Common myeloid progenitor, CD34-positive (primary cell): ENCODE measurements around the gene TSPAN3.

Source experiments
- CTCF ChIA-PET: fragments of 350-600 bp; sonication (Branson Sonifier 250); formaldehyde crosslinking; loops from one replicate; lab custom pipeline; 2021; ENCODE audit warnings: antibody characterized with exemption; lab: Charles Lee
- POLR2A ChIA-PET: fragments of 350-600 bp; sonication (Branson Sonifier 250); formaldehyde crosslinking; loops from one replicate; lab custom pipeline; 2021; ENCODE audit warnings: antibody characterized with exemption; lab: Charles Lee
- DNase-seq, 3 donors: peaks; one replicate each; pipeline versions ENCODE4 v3.0.0 to v3.0.0-alpha.2; 2013
- H3K27ac ChIP-seq, 2 experiments: 1 replicate in 1 of 2; 2 replicates in 1 of 2; pipeline ENCODE4 v1.7.0; 2013; ENCODE audit warnings: inconsistent platforms in 2 of 2, low read length in 2 of 2, mild to moderate bottlenecking in 2 of 2, low read depth in 1 of 2, moderate library complexity in 1 of 2; ENCODE audit not compliant: severe bottlenecking in 2 of 2, insufficient read depth in 1 of 2, poor library complexity in 1 of 2
- H3K27me3 ChIP-seq, 5 experiments: replicated peaks in 2 of 5; 1 replicate in 3 of 5; 2 replicates in 2 of 5; pipeline versions ENCODE4 v1.6.1 to v1.7.0; 2013; ENCODE audit warnings: low read length in 4 of 5, mild to moderate bottlenecking in 2 of 5, moderate library complexity in 2 of 5, inconsistent platforms in 1 of 5; ENCODE audit not compliant: insufficient read depth in 5 of 5, control insufficient read depth in 4 of 5
- H3K36me3 ChIP-seq, 4 experiments: 1 replicate in 2 of 4; 2 replicates in 2 of 4; pipeline versions ENCODE4 v1.6.1 to v1.7.0; 2013; ENCODE audit warnings: low read length in 3 of 4, control low read depth in 1 of 4, mild to moderate bottlenecking in 1 of 4; ENCODE audit not compliant: control insufficient read depth in 4 of 4, insufficient read depth in 4 of 4
- H3K4me1 ChIP-seq, 4 experiments: 1 replicate in 3 of 4; 2 replicates in 1 of 4; pipeline versions ENCODE4 v1.6.1 to v1.7.1; 2013; ENCODE audit warnings: low read length in 3 of 4, mild to moderate bottlenecking in 3 of 4, control low read depth in 1 of 4, inconsistent platforms in 1 of 4, moderate library complexity in 1 of 4; ENCODE audit not compliant: control insufficient read depth in 4 of 4, insufficient read depth in 4 of 4; ENCODE audit errors: control extremely low read depth in 1 of 4
- H3K4me3 ChIP-seq, 7 experiments: 1 replicate in 4 of 7; 2 replicates in 3 of 7; pipeline versions ENCODE4 v1.5.1 to v1.7.0; 2013; ENCODE audit warnings: mild to moderate bottlenecking in 7 of 7, low read length in 6 of 7, moderate library complexity in 6 of 7, inconsistent platforms in 2 of 7, low read depth in 2 of 7, control low read depth in 1 of 7; ENCODE audit not compliant: insufficient read depth in 4 of 7, control insufficient read depth in 1 of 7; ENCODE audit errors: extremely low read depth in 1 of 7
- H3K9me3 ChIP-seq, 5 experiments: 1 replicate in 4 of 5; 2 replicates in 1 of 5; pipeline versions ENCODE4 v1.6.1 to v1.7.1; 2013; ENCODE audit warnings: low read length in 4 of 5, mild to moderate bottlenecking in 2 of 5, inconsistent platforms in 1 of 5, low read depth in 1 of 5, moderate library complexity in 1 of 5; ENCODE audit not compliant: control insufficient read depth in 4 of 5, insufficient read depth in 2 of 5; ENCODE audit errors: control extremely low read depth in 1 of 5
- WGBS: methylation state at CpG from one replicate; pipeline ENCODE4 v1.1.5; 2013; ENCODE audit not compliant: insufficient coverage; 5-methylcytosine and 5-hydroxymethylcytosine counted together

TSPAN3 gene

GRCh38 chr15:77066971-77067690 is 3.8 kb downstream of the TSPAN3 start:
- POLR2A ChIA-PET: no interaction called here
- CTCF ChIA-PET: interaction anchor here (0.6 to 1.1 kb wide), 3 partner anchors 20 to 37 kb away, joined by 3 read pairs; no protein-coding TSS in a partner anchor
- peak in 1 of 3 donors; percentile 19 for DNase-seq

DNA sequence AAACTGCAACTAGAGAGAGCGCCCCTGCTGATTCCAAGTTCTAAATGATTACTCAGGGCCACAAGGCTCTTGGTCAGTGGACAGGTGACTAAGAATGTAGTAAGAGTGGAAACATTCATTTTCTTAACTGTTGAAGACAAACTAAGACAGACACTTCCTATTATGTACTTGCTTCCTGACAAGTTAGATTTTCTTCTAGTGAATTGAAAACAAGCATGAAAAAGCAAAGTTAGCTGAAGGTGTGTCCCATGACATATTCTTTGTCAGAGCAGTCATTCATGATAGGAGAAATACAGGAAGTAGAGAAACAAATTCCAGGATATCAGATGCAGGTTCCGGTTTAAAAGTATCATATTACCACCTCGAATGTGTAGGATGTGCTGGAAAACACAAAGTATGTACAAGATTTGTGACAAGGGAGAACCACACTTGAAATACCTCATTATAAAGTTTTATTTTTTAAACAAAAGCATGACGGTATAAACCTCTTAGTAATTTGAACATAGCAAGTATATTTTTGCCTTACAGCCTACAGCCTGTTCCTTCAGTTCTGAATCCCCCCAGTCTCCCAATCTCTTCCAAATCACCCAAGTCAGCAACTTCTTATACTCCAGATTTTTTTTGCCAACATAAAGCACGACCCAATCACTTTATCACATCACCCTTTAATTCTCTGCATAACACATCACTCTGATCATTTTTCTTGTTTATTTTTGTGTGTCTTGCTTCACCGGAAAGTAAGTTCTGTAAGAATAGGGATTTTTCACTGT is 6.2 kb downstream of the TSPAN3 start:
- Histone ChIP-seq H3K27me3 (no peaks in the 10 kb centered on the region), H3K9me3 (no peaks in the 10 kb centered on the region), H3K4me1 (peaks cover 30 to 46% (median 35%) of the 10 kb centered on the region in 4 experiments), H3K27ac (peak overlapping the region in 1 of 2 experiments; percentile 66), H3K4me3 (peak overlapping the region in 2 of 7 experiments; percentile 3 to 22), H3K36me3 (peaks cover 0 to 4% (median under 1%) of the 10 kb centered on the region in 4 experiments)
- ChIA-PET POLR2A (no interaction called here), CTCF (interaction anchor here (1.5 kb wide), 1 partner anchor 18 kb away, joined by 6 read pairs; no protein-coding TSS in a partner anchor)
- WGBS: 56% methylated on average over 2 of the region's 6 CpGs
- DNase-seq: peak in 2 of 3 donors; percentile 50 to 64

More at GRCh38 chr15:77066971-77067690, 3.8 kb downstream of the TSPAN3 start:
- Histone ChIP-seq H3K36me3 (peaks cover 0 to 4% (median 0%) of the 10 kb centered on the region in 4 experiments), H3K27ac (no peak overlapping the region), H3K4me1 (peaks cover 32 to 49% (median 38%) of the 10 kb centered on the region in 4 experiments), H3K4me3 (no peak overlapping the region), H3K27me3 (no peaks in the 10 kb centered on the region), H3K9me3 (no peaks in the 10 kb centered on the region)
- WGBS: 86% methylated on average over 2 of the region's 3 CpGs

DNA sequence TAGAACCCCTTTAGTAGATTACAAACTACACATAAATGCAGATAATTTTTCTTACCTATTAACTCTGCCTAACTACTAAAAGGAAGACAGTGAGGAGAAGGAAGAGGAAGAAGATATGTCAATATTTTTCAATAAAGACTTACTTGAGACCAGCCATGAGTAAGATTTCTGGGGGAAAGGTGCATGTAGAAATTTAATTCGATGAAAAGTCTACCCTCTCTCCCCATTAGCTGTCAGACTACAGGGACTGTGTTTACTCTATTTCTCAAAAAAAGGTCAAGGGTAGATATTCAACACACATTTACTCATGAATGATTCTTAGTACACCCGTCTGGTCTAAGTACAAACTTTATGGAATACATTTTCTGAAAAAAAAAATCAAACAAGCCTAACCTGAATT is 6.8 kb downstream of the TSPAN3 start:
- Histone ChIP-seq H3K4me1 (peaks cover 28 to 45% (median 32%) of the 10 kb centered on the region in 4 experiments), H3K9me3 (no peaks in the 10 kb centered on the region)
- no CpG with 5 or more reads among the region's 2 CpGs for WGBS

DNA sequence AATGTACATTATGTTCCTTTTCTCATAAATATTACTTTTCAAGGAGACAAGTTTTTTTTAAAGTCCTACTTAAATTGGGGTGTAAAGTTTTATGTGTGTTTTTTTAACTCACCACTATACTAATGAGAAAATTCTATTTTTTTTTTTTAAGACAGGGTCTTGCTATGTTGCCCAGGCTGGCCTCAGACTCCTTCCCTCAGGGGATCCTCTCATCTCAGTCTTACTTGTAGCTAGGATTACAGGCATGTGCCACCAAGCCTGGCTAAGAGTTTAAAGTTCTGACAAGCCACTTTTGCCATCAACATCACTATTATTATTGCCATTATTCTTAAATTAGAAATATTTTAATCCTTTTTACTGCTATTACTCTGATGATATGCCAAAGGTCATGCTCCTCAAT is 7.7 kb downstream of the TSPAN3 start:
- no peaks in the 10 kb centered on the region for H3K27me3 ChIP-seq
- POLR2A ChIA-PET: interaction anchor here (0.9 kb wide), 1 partner anchor 32 kb away, joined by 3 read pairs; no protein-coding TSS in a partner anchor
- no peak for DNase-seq
- H3K36me3 ChIP-seq: peaks cover 0 to 2% (median 0%) of the 10 kb centered on the region in 4 experiments
- no peaks in the 10 kb centered on the region for H3K9me3 ChIP-seq
- H3K4me3 ChIP-seq: no peak overlapping the region
- CTCF ChIA-PET: interaction anchor here (0.8 to 1.5 kb wide), 2 partner anchors 17 to 55 kb away, joined by 3 to 6 read pairs; no protein-coding TSS in a partner anchor
- H3K27ac ChIP-seq: no peak overlapping the region
- H3K4me1 ChIP-seq: peaks cover 24 to 44% (median 31%) of the 10 kb centered on the region in 4 experiments

More for the DNA sequence above, 6.8 kb downstream of the TSPAN3 start:
- Histone ChIP-seq H3K27ac (peak overlapping the region in 1 of 2 experiments; percentile 66), H3K36me3 (peaks cover 0 to 2% (median 0%) of the 10 kb centered on the region in 4 experiments), H3K4me3 (no peak overlapping the region), H3K27me3 (no peaks in the 10 kb centered on the region)
- ChIA-PET POLR2A (interaction anchor here (0.9 kb wide), 1 partner anchor 33 kb away, joined by 3 read pairs; no protein-coding TSS in a partner anchor), CTCF (interaction anchor here (1.5 kb wide), 1 partner anchor 18 kb away, joined by 6 read pairs; no protein-coding TSS in a partner anchor)
- DNase-seq: no peak

DNA sequence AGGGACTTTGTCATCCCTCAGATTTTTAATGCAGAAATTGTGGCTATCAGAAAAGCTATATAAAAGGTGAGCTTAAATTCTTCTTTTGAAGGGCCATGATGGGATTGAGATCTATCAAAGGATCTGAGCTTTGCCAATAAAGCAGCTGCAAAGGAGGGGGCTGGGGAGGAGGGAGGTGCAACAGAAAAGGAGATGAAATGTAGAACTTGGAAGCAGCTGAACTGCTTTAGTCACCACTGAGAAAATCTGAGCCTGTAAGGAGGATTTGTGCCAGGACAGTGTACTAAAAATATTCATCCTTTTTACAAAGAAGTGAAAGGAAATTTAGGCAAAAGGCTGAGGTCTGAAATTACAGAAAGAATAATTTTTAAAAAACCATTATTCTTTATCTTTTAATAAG is 10.4 kb downstream of the TSPAN3 start:
- H3K36me3 ChIP-seq: peaks cover 0 to 7% (median 3%) of the 10 kb centered on the region in 4 experiments
- DNase-seq: no peak
- ChIA-PET CTCF (interaction anchor here (0.7 to 2.3 kb wide), 7 partner anchors 10 to 483 kb away, joined by 3 to 9 read pairs (median 3); partner anchors contain the start of gene TSPAN3), POLR2A (no interaction called here)
- H3K4me3 ChIP-seq: no peak overlapping the region
- no peaks in the 10 kb centered on the region for H3K27me3 ChIP-seq
- no peak overlapping the region for H3K27ac ChIP-seq
- H3K4me1 ChIP-seq: peaks cover 12 to 32% (median 15%) of the 10 kb centered on the region in 4 experiments
- no peaks in the 10 kb centered on the region for H3K9me3 ChIP-seq

- Histone ChIP-seq H3K4me3 (no peak overlapping the region), H3K4me1 (peaks cover 9 to 28% (median 13%) of the 10 kb centered on the region in 4 experiments), H3K36me3 (peaks cover 0 to 11% (median 4%) of the 10 kb centered on the region in 4 experiments), H3K27ac (no peak overlapping the region), H3K9me3 (no peaks in the 10 kb centered on the region), H3K27me3 (no peaks in the 10 kb centered on the region)
- ChIA-PET CTCF (interaction anchor here (1.4 to 2.3 kb wide), 5 partner anchors 9 to 483 kb away, joined by 3 to 9 read pairs (median 8); no protein-coding TSS in a partner anchor), POLR2A (no interaction called here)
- DNase-seq: no peak
- WGBS: no CpG with 5 or more reads among the region's 2 CpGs
These were observed 11.0 kb downstream of the TSPAN3 start for GRCh38 chr15:77059786-77060361.
